H1 (cell line): ENCODE data around the gene RPS29. TPM values are rescaled to one million over a fixed set of nuclear protein-coding genes. Genes with fewer than 3 reads are reported as not detected.

Experiments
- CTCF ChIA-PET: fragments of 300-600 bp; sonication (Branson Sonifier 250); formaldehyde crosslinking; loops from one replicate; lab custom pipeline; 2021; ENCODE audit not compliant: partially characterized antibody; lab: Charles Lee
- POLR2A ChIA-PET: fragments of 300-600 bp; sonication (Branson Sonifier 250); formaldehyde crosslinking; loops from one replicate; lab custom pipeline; 2021; ENCODE audit warnings: inconsistent platforms; ENCODE audit not compliant: partially characterized antibody; lab: Charles Lee
- DNase-seq, 2 experiments: peaks; one replicate each; pipeline versions ENCODE4 v3.0.0 to v3.0.0-alpha.2; 2010 to 2022; ENCODE audit warnings: low spot score in 2 of 2, low read depth in 1 of 2, mixed read lengths in 1 of 2
- FAIRE-seq: peaks from 2 replicates; lab custom pipeline; 2011; peaks lifted over from hg19 to GRCh38; lab: Jason Lieb, UNC
- H2AFZ ChIP-seq: 2 replicates; pipeline ENCODE4 v1.8.1; 2012; ENCODE audit warnings: low read length, inconsistent platforms
- H2AK5ac ChIP-seq: 2 replicates; pipeline ENCODE4 v1.6.1; 2013; ENCODE audit warnings: low read depth, low read length
- H2BK120ac ChIP-seq: replicated peaks from 2 replicates; pipeline ENCODE3; 2013; ENCODE audit warnings: low read depth, low read length, inconsistent platforms
- H2BK12ac ChIP-seq: 2 replicates; pipeline ENCODE4 v1.6.1; 2013; ENCODE audit warnings: low read depth, low read length
- H2BK15ac ChIP-seq: 2 replicates; pipeline ENCODE4 v1.6.1; 2013; ENCODE audit warnings: low read length
- H2BK20ac ChIP-seq: 2 replicates; pipeline ENCODE4 v1.6.1; 2013; ENCODE audit warnings: low read length
- H2BK5ac ChIP-seq: 2 replicates; pipeline ENCODE4 v1.6.1; 2013; ENCODE audit warnings: low read depth, low read length
- H3K14ac ChIP-seq: 2 replicates; pipeline ENCODE4 v1.6.1; 2013; ENCODE audit warnings: inconsistent platforms; ENCODE audit not compliant: insufficient read length
- H3K18ac ChIP-seq: 2 replicates; pipeline ENCODE4 v1.6.1; 2013; ENCODE audit warnings: low read length; ENCODE audit errors: extremely low read depth
- H3K23ac ChIP-seq: 2 replicates; pipeline ENCODE4 v1.6.1; 2013; ENCODE audit warnings: inconsistent platforms; ENCODE audit not compliant: insufficient read length
- H3K23me2 ChIP-seq: 2 replicates; pipeline ENCODE4 v1.6.1; 2013; ENCODE audit warnings: low read depth, low read length
- H3K27ac ChIP-seq: 2 replicates; pipeline ENCODE4 v1.6.1; 2011; ENCODE audit warnings: low read depth, low read length, inconsistent platforms
- H3K27me3 ChIP-seq, 4 experiments: replicated peaks in 1 of 4; 1 replicate in 1 of 4; 2 replicates in 3 of 4; pipeline versions ENCODE4 v1.6.1 to v1.8.1; 2011 to 2013; ENCODE audit warnings: low read length in 3 of 4, mild to moderate bottlenecking in 3 of 4, inconsistent platforms in 2 of 4, mixed read lengths in 2 of 4, moderate library complexity in 1 of 4; ENCODE audit not compliant: control insufficient read depth in 3 of 4, insufficient read depth in 3 of 4; ENCODE audit errors: extremely low read depth in 1 of 4
- H3K36me3 ChIP-seq, 4 experiments: 2 replicates each; pipeline versions ENCODE4 v1.6.1 to v1.8.1; 2011 to 2013; ENCODE audit warnings: mild to moderate bottlenecking in 4 of 4, low read length in 3 of 4, moderate library complexity in 2 of 4, control low read depth in 1 of 4, inconsistent platforms in 1 of 4; ENCODE audit not compliant: insufficient read depth in 4 of 4, control insufficient read depth in 2 of 4
- H3K4ac ChIP-seq: replicated peaks from 2 replicates; pipeline ENCODE3; 2013; ENCODE audit warnings: low read length, low read depth, mixed read lengths, inconsistent platforms; ENCODE audit not compliant: insufficient read length
- H3K4me1 ChIP-seq, 4 experiments: replicated peaks in 1 of 4; 1 replicate in 1 of 4; 2 replicates in 3 of 4; pipeline versions ENCODE4 v1.6.1 to v1.8.1; 2011 to 2013; ENCODE audit warnings: low read length in 3 of 4, inconsistent platforms in 2 of 4, mixed read lengths in 1 of 4; ENCODE audit not compliant: insufficient read depth in 4 of 4, control insufficient read depth in 3 of 4
- H3K4me2 ChIP-seq, 2 experiments: 2 replicates each; pipeline versions ENCODE4 v1.6.1 to v1.8.1; 2011 to 2013; ENCODE audit warnings: low read depth in 2 of 2, low read length in 2 of 2, control low read depth in 1 of 2, inconsistent platforms in 1 of 2, mild to moderate bottlenecking in 1 of 2; ENCODE audit not compliant: insufficient read depth in 1 of 2
- H3K4me3 ChIP-seq, 4 experiments: fragments of 200-600, 300-600 bp in 1 of 4; sonication (generic), shearing (Covaris generic), sonication (Bioruptor Twin) in 1 of 4; 2 replicates each; pipeline versions ENCODE4 v1.5.1 to v1.8.1; 2011 to 2016; ENCODE audit warnings: low read length in 4 of 4, low read depth in 3 of 4, control low read depth in 2 of 4, inconsistent platforms in 2 of 4, mild to moderate bottlenecking in 2 of 4, mixed read lengths in 1 of 4, moderate library complexity in 1 of 4; ENCODE audit not compliant: insufficient read depth in 2 of 4; ENCODE audit errors: extremely low read depth in 1 of 4
- H3K56ac ChIP-seq: replicated peaks from 2 replicates; pipeline ENCODE3; 2013; ENCODE audit warnings: low read depth, mild to moderate bottlenecking, mixed read lengths, low read length, inconsistent platforms; ENCODE audit not compliant: insufficient read length
- H3K79me1 ChIP-seq: 2 replicates; pipeline ENCODE4 v1.6.1; 2013; ENCODE audit warnings: low read depth, low read length, control low read depth
- H3K79me2 ChIP-seq, 2 experiments: 2 replicates each; pipeline versions ENCODE4 v1.6.1 to v1.8.1; 2012 to 2013; ENCODE audit warnings: low read length in 2 of 2, mild to moderate bottlenecking in 2 of 2, inconsistent platforms in 1 of 2; ENCODE audit not compliant: insufficient read depth in 2 of 2, control insufficient read depth in 1 of 2
- H3K9ac ChIP-seq, 4 experiments: replicated peaks in 1 of 4; 1 replicate in 1 of 4; 2 replicates in 3 of 4; pipeline versions ENCODE4 v1.6.1 to v1.8.1; 2011 to 2013; ENCODE audit warnings: low read depth in 3 of 4, low read length in 3 of 4, control low read depth in 2 of 4, mild to moderate bottlenecking in 2 of 4, moderate library complexity in 2 of 4, inconsistent platforms in 1 of 4; ENCODE audit errors: extremely low read depth in 1 of 4
- H3K9me3 ChIP-seq, 2 experiments: 2 replicates each; pipeline versions ENCODE4 v1.6.1 to v1.8.1; 2012 to 2013; ENCODE audit warnings: mild to moderate bottlenecking in 2 of 2, moderate library complexity in 2 of 2, control low read depth in 1 of 2, inconsistent platforms in 1 of 2, low read depth in 1 of 2, low read length in 1 of 2, mixed read lengths in 1 of 2; ENCODE audit not compliant: insufficient read depth in 2 of 2
- H4K20me1 ChIP-seq, 2 experiments: replicated peaks in 1 of 2; 2 replicates each; pipeline versions ENCODE3 to v1.8.1; 2011 to 2013; ENCODE audit warnings: inconsistent platforms in 2 of 2, low read length in 2 of 2, mild to moderate bottlenecking in 1 of 2; ENCODE audit not compliant: insufficient read depth in 2 of 2, control insufficient read depth in 1 of 2
- H4K5ac ChIP-seq: 2 replicates; pipeline ENCODE4 v1.6.1; 2013; ENCODE audit warnings: low read length, low read depth, mixed read lengths, inconsistent platforms; ENCODE audit not compliant: insufficient read length
- H4K8ac ChIP-seq: 2 replicates; pipeline ENCODE4 v1.8.0; 2013; ENCODE audit warnings: mild to moderate bottlenecking, moderate library complexity, low read length, inconsistent platforms; ENCODE audit not compliant: insufficient read depth; ENCODE audit errors: extremely low read depth
- H4K91ac ChIP-seq: replicated peaks from 2 replicates; pipeline ENCODE3; 2013; ENCODE audit warnings: low read length, mixed read lengths, inconsistent platforms; ENCODE audit not compliant: insufficient read length
- BACH1 ChIP-seq: IDR thresholded peaks from 2 replicates; pipeline ENCODE4 v1.6.1; 2012; ENCODE audit warnings: low read length, improper control_type of control experiment
- CHD2 ChIP-seq: IDR thresholded peaks from 2 replicates; pipeline ENCODE4 v1.6.1; 2012; ENCODE audit warnings: low read length, improper control_type of control experiment
- MAFK ChIP-seq: IDR thresholded peaks from 2 replicates; pipeline ENCODE4 v1.6.1; 2012; ENCODE audit warnings: low read depth, mild to moderate bottlenecking, improper control_type of control experiment, low read length
- PHF8 ChIP-seq: fragments of 200-600 bp; sonication (generic); conservative IDR thresholded peaks from 2 replicates; pipeline ENCODE4 v1.7.1; 2012; ENCODE audit warnings: low read depth, mild to moderate bottlenecking, inconsistent platforms, low read length, moderate library complexity
- RXRA ChIP-seq: IDR thresholded peaks from 2 replicates; pipeline ENCODE4 v1.6.1; 2011; ENCODE audit warnings: low read depth, mild to moderate bottlenecking, low read length, moderate library complexity; ENCODE audit not compliant: insufficient read depth
- TCF12 ChIP-seq: IDR thresholded peaks from 2 replicates; pipeline ENCODE4 v1.6.1; 2011; ENCODE audit warnings: low read depth, mild to moderate bottlenecking, low read length
- polyA plus RNA-seq, 7 experiments: library from polyadenylated mRNA; depleted of rRNA in 3 of 7; stranded (reverse) in 5 of 7; unstranded in 2 of 7; fragments of >200 nt in 5 of 7; fragments of 200-250 nt in 2 of 7; gene quantifications; 1 replicate in 5 of 7; 2 replicates in 1 of 7; 4 replicates in 1 of 7; pipeline versions ENCODE4 v1.2.1 to v1.2.3, GENCODE V29; 2011 to 2013; ENCODE audit warnings: missing spikeins in 2 of 7, mixed read lengths in 2 of 7
- total RNA-seq: library from RNA; stranded (reverse); fragmentation: NEBNext Ultra II Directional; extraction: Animal tissue kit (Norgen Biotek cat#: 25700); gene quantifications from 2 replicates; pipeline ENCODE4 v1.2.1, GENCODE V29; 2021

Gene RPS29
- total and polyA plus RNA-seq, 2 of the 8 experiments (the other 6 are each of a cell fraction or from before 2014, with no cell fraction given): 2,193 to 23,165 TPM

- Histone ChIP-seq H4K91ac (no peak overlapping the region), H2AFZ (no peak overlapping the region), H4K5ac (no peak overlapping the region), H2BK12ac (no peak overlapping the region), H3K9me3 (no peaks in the 10 kb centered on the region; a peak in 2 of 4 replicates), H3K14ac (no peak overlapping the region), H3K9ac (no peak overlapping the region), H3K4ac (no peak overlapping the region), H3K23ac (no peak overlapping the region), H3K23me2 (no peaks in the 10 kb centered on the region; the same call in 1 of the 2 replicates), H2BK5ac (no peak overlapping the region), H2AK5ac (no peak overlapping the region), H4K20me1 (no peaks in the 10 kb centered on the region), H3K36me3 (no peaks in the 10 kb centered on the region), H4K8ac (no peak overlapping the region), H2BK120ac (no peak overlapping the region), H3K79me2 (no peaks in the 10 kb centered on the region), H3K18ac (no peak overlapping the region), H3K27me3 (no peaks in the 10 kb centered on the region), H3K56ac (no peak overlapping the region), H3K4me1 (peaks cover 0 to 9% (median 6%) of the 10 kb centered on the region in 4 experiments; a peak in 3 of 7 replicates), H3K4me3 (no peak overlapping the region; a peak in 1 of 8 replicates), H3K27ac (no peak overlapping the region), H2BK15ac (no peak overlapping the region), H2BK20ac (no peak overlapping the region), H3K79me1 (no peaks in the 10 kb centered on the region), H3K4me2 (no peak overlapping the region)
- no peak for FAIRE-seq
- no peak for DNase-seq
- POLR2A ChIA-PET: interaction anchor here (1.9 kb wide), 1 partner anchor 28 kb away, joined by 5 read pairs; no protein-coding TSS in a partner anchor
- peak; percentile 84 for TF ChIP-seq BACH1
- TF ChIP-seq CHD2: no peak
- no peak for TF ChIP-seq RXRA
- no peak for TF ChIP-seq TCF12
- peak; percentile 75 for TF ChIP-seq MAFK
- TF ChIP-seq PHF8: no peak
- CTCF ChIA-PET: interaction anchor here (0.8 to 2.1 kb wide), 4 partner anchors 54 to 149 kb away, joined by 3 to 9 read pairs (median 4); no protein-coding TSS in a partner anchor
Observed at GRCh38 chr14:49553106-49553505, 33.1 kb downstream of the RPS29 start.
